Activated CD8-positive, alpha-beta memory T cell treated with anti-CD3 and anti-CD28 coated beads, Interleukin-2, amount 50 U/mL, for 1 hour (primary cell): ENCODE data around the gene SLC4A2.
"Not testable (repeated sequence)": the region's sequence is repeated elsewhere in the genome, so short reads cannot be mapped to it uniquely, and the experiment has no call there.

Experiments
- DNase-seq: peaks from one replicate; pipeline ENCODE4 v3.0.0-alpha.2; 2020; ENCODE audit errors: extremely low read depth

Gene SLC4A2

GRCh38 chr7:151024435-151025056 lies 34.8 kb upstream of the SLC4A2 start, which contains the start of gene ATG9B:
Gene ATG9B (minus strand): TSS chr7:151024494. CDS start chr7:151024423, 71 bp downstream.
- DNase-seq, result no peak

- no peak for DNase-seq
These were observed 33.3 kb upstream of the SLC4A2 start for GRCh38 chr7:151025924-151026671.

- not testable (repeated sequence) for DNase-seq
These were observed 32.3 kb upstream of the SLC4A2 start for GRCh38 chr7:151026771-151027727.

DNA sequence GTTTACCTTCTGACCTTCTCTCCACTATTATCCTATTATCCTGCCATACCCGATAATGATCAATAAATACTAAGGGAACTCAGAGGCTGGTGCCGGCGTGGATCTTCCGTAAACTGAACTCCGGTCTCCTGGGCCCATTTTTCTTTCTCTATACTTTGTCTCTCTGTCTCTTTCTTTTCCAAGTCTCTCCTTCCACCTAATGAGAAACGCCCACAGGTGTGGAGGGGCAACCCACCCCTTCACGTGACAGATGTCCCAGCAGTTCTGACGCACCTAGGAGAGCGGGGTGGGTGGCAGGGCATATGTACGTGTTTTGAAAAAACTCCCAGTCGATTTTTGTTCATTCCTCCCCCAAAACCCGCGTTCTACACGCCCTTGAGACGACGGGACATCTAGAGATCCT lies 31.7 kb upstream of the SLC4A2 start:
- DNase-seq, result not testable (repeated sequence)

DNA sequence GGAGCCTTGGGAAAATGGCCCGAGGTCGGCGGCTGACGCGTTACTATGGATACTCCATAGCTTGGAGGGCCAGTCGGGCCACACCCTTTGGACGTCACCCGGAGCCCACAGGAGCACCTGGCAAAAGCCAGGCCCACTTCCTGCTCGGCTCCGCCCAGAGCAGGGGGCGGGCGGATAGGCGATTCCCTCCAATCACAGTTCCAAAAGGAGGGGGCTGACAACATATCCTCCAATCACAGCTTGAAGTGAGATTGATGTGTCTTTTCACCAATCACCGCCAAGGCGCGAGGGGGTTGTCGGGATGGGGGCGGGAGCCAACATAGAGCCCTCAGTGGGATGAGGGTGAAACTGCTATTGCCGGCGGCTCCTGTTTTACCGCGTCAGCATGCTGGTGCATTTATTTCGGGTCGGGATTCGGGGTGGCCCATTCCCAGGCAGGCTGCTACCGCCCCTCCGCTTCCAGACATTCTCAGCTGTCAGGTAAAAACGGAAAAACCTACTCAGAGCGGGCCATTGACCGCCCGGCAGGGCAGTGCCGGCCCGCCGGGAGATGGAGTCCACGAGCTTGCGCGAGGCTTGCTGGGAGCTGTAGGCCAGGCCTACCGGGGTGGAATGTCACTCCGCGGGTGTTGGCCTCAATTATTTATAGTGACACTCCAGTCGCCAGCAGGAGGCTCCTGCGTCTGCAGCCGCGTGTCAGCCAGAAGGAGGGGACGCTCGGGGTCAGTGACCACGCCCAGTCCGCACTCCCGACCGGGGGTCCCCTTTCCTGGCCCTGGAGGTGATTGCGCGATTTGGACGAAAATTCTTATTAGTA lies 31.1 kb upstream of the SLC4A2 start, which contains the start of gene ABCB8:
Gene ABCB8, plus strand, starts transcription at position 320 of the 817 bp plus-strand sequence. Its CDS starts 66 bp downstream, at position 386.
- DNase-seq, result peak; percentile 95

- no peak for DNase-seq
These were observed 30.4 kb upstream of the SLC4A2 start for GRCh38 chr7:151028948-151029501.

GRCh38 chr7:151031011-151031410 lies 28.4 kb upstream of the SLC4A2 start:
- no peak for DNase-seq

DNA sequence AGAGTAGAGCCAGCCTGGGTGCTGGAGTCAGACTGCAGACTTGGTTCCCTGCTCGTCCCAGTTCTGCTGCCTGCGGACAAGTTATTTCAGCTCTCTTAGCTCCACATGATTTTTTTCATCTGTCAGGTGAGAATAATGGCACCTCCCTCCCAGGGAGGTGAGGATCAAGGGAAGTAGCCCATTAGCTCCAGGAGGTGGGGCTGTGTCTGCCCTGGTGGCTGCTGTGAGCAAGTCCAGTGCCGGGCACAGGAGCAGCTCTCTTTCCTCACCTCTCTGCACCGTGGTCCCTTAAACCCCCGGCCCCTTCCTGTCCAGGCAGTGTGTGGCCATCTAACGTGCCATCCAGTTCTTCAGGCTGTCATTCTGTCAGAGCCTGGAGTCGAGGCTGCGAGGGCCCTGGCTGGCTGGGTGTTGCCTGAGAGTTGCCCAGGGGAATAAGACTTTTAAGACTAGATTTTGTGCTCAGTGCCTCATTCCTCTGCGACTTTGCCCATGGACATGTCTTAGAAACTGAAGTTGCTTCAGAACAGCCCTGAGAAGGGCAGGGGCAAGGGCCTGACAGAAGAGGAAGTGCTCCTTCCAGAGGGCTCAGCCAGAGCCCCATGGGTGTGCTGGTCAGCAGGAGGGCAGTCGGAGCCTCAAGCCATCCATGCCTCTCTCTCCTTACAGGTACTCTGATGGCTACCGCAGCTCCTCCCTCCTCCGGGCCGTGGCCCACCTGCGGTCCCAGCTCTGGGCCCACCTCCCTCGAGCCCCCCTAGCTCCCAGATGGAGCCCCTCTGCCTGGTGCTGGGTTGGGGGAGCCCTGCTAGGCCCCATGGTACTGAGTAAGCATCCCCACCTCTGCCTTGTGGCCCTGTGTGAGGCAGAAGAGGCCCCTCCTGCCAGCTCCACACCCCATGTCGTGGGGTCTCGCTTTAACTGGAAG lies 26.2 kb upstream of the SLC4A2 start:
- no peak for DNase-seq

GRCh38 chr7:151033864-151034249 lies 25.5 kb upstream of the SLC4A2 start:
- no peak for DNase-seq

DNA sequence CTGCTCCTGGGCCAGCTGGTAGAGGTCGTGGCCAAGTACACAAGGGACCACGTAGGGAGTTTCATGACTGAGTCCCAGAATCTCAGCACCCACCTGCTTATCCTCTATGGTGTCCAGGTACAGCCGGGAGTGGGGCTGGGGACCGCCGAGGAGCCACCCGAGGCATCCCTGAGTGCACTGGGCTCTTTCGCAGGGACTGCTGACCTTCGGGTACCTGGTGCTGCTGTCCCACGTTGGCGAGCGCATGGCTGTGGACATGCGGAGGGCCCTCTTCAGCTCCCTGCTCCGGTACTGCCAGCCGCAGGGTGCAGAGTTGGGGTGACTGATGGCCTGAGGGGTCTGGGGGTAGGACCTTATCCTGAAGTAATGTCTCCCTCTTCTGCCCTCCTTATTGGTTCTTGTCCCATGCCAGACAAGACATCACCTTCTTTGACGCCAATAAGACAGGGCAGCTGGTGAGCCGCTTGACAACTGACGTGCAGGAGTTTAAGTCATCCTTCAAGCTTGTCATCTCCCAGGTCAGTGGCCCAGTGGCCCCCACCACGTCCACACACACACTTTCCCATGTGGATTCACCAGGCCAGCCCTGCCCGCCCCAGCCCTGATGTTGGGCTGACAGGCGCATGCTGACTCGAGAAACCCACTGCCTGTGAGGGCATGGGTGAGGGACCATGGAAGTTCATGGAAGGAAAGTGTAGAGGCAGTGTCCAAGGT lies 24.9 kb upstream of the SLC4A2 start:
- DNase-seq, result no peak

- no peak for DNase-seq
These were observed 24.2 kb upstream of the SLC4A2 start for GRCh38 chr7:151035026-151035717.

DNA sequence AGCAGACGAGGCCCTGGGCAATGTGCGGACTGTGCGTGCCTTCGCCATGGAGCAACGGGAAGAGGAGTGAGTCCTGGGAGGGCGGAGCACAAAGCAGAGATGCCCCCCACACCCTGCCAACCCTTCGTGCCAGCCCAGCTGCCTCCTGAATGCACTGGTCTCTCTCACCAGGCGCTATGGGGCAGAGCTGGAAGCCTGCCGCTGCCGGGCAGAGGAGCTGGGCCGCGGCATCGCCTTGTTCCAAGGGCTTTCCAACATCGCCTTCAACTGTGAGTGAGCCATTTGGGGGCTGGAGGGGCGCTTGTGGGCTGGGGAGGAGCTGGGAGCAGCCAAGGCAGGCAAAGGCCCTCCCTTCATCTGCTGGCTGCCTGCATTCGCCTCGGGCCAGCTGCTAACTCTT lies 23.5 kb upstream of the SLC4A2 start:
- DNase-seq, result no peak

GRCh38 chr7:151038951-151039849 lies 20.2 kb upstream of the SLC4A2 start:
- DNase-seq, result no peak

DNA sequence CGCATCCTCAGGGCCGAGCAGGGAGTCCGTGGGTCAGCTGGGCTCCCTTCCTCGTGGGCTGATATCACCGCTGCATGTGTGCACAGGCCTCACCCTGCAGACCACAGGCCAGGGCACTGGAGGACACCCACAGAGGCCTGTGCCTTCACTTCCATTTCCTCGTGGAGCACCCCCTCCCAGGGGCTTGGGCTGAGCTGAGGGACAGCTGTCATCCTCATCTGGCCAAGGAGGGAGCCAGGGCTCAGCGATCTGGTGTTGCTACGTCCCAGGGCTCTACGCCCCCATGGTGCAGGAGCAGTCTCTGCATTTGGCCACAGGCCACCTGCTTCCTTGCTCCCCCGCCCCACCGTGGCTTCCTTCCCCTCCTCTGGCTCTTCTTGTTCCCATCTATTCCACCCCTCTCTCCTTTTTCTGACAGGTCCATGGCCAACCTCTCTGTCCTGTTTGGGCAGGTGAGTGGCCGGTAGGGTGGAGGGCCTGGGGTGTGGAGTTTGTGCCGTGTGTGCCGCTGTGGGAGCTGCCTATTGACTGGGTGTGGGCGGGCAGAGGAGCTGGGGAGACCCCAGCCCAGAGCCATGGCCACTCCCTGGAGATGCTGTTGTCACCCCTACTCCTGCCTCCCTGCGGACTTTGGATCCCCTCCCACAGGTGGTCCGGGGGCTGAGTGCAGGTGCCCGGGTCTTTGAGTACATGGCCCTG lies 19.4 kb upstream of the SLC4A2 start:
- DNase-seq, result no peak

- no peak for DNase-seq
These were observed 18.6 kb upstream of the SLC4A2 start for GRCh38 chr7:151040616-151041375.

DNA sequence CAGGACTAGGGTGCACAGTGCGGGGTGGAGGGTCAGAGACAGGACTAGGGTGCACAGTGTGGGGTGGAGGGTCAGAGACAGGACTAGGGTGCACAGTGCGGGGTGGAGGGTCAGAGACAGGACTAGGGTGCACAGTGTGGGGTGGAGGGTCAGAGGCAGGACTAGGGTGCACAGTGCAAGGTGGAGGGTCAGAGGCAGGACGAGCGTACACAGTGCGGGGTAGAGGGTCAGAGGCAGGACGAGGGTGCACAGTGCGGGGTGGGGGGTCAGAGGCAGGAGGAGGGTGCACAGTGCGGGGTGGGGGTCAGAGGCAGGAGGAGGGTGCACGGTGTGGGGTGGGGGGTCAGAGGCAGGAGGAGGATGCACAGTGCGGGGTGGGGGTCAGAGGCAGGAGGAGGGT lies 15.9 kb upstream of the SLC4A2 start:
- not testable (repeated sequence) for DNase-seq
